HEK293T (cell line): Measurements from ENCODE around the gene COL17A1.

Experiments used
- CTCF ChIA-PET: fragments of 350-600 bp; formaldehyde crosslinking; extraction: SDS; loops from one replicate; lab custom pipeline; 2021; ENCODE audit warnings: antibody characterized with exemption, inconsistent platforms; lab: Yijun Ruan, JAX
- POLR2A ChIA-PET: fragments of 350-600 bp; formaldehyde crosslinking; extraction: SDS; loops from one replicate; lab custom pipeline; 2020; ENCODE audit warnings: antibody characterized with exemption, inconsistent platforms; lab: Yijun Ruan, JAX
- DNase-seq: peaks from one replicate; pipeline ENCODE4 v3.0.0; 2012; ENCODE audit warnings: mixed read lengths; ENCODE audit errors: extremely low spot score
- ARNT ChIP-seq: fragments of 450-650 bp; IDR thresholded peaks from 2 replicates; pipeline ENCODE4 v1.6.1; 2017; ENCODE audit warnings: mild to moderate bottlenecking
- BHLHE40 ChIP-seq: fragments of 450-650 bp; IDR thresholded peaks from 2 replicates; pipeline ENCODE4 v1.6.1; 2016; ENCODE audit warnings: mild to moderate bottlenecking, moderate library complexity, borderline replicate concordance
- CTBP1 ChIP-seq: fragments of 450-650 bp; IDR thresholded peaks from 2 replicates; pipeline ENCODE4 v1.6.1; 2016; ENCODE audit warnings: borderline replicate concordance
- ELF4 ChIP-seq: fragments of 450-650 bp; IDR thresholded peaks from 2 replicates; pipeline ENCODE4 v1.6.1; 2017; ENCODE audit warnings: antibody characterized with exemption
- FOXA1 ChIP-seq: fragments of 450-650 bp; IDR thresholded peaks from 2 replicates; pipeline ENCODE4 v1.6.1; 2016; ENCODE audit warnings: mild to moderate bottlenecking
- FOXK2 ChIP-seq: fragments of 450-650 bp; IDR thresholded peaks from 2 replicates; pipeline ENCODE4 v1.6.1; 2016; ENCODE audit warnings: mild to moderate bottlenecking
- FOXM1 ChIP-seq: fragments of 450-650 bp; IDR thresholded peaks from 2 replicates; pipeline ENCODE4 v1.6.1; 2017; ENCODE audit warnings: mild to moderate bottlenecking, borderline replicate concordance
- HDGF ChIP-seq: fragments of 450-650 bp; IDR thresholded peaks from 2 replicates; pipeline ENCODE4 v1.6.1; 2017; ENCODE audit warnings: antibody characterized with exemption, borderline replicate concordance
- L3MBTL2 ChIP-seq: fragments of 450-650 bp; conservative IDR thresholded peaks from 2 replicates; pipeline ENCODE4 v1.6.1; 2016; ENCODE audit warnings: mild to moderate bottlenecking
- LEF1 ChIP-seq: fragments of 450-650 bp; IDR thresholded peaks from 2 replicates; pipeline ENCODE4 v1.6.1; 2017; ENCODE audit warnings: mild to moderate bottlenecking, borderline replicate concordance
- NFRKB ChIP-seq: fragments of 450-650 bp; IDR thresholded peaks from 2 replicates; pipeline ENCODE4 v1.6.1; 2016; ENCODE audit warnings: mild to moderate bottlenecking, moderate library complexity
- PKNOX1 ChIP-seq: fragments of 450-650 bp; IDR thresholded peaks from 2 replicates; pipeline ENCODE4 v1.6.1; 2016
- SP1 ChIP-seq: fragments of 450-650 bp; IDR thresholded peaks from 2 replicates; pipeline ENCODE4 v1.6.1; 2017
- SUZ12 ChIP-seq: fragments of 450-650 bp; IDR thresholded peaks from 2 replicates; pipeline ENCODE4 v1.6.1; 2016; ENCODE audit warnings: mild to moderate bottlenecking
- TARDBP ChIP-seq: fragments of 450-650 bp; IDR thresholded peaks from 2 replicates; pipeline ENCODE4 v1.6.1; 2016
- ZNF384 ChIP-seq: fragments of 450-650 bp; IDR thresholded peaks from 2 replicates; pipeline ENCODE4 v1.6.1; 2016

Gene COL17A1

GRCh38 chr10:104085801-104086400 is at the start of gene COL17A1:
COL17A1 (minus strand) TSS chr10:104085880; CDS start chr10:104080673, 5,207 bp downstream.
- no peak for TF ChIP-seq FOXK2
- TF ChIP-seq HDGF = no peak
- no peak for TF ChIP-seq BHLHE40
- ChIA-PET CTCF (no interaction called here), POLR2A (no interaction called here)
- DNase-seq = no peak

GRCh38 chr10:104130041-104130440 is 44.4 kb upstream of the COL17A1 start:
- no peak for DNase-seq
- TF ChIP-seq ELF4 (no peak), ARNT (no peak), FOXK2 (no peak), ZNF384 (no peak), NFRKB (no peak), PKNOX1 (no peak), LEF1 (no peak), L3MBTL2 (no peak), CTBP1 (no peak), SP1 (no peak), FOXA1 (no peak), HDGF (no peak), BHLHE40 (no peak), FOXM1 (no peak), SUZ12 (no peak), TARDBP (no peak)
- CTCF ChIA-PET = interaction anchor here (1.2 to 1.5 kb wide), 2 partner anchors 8 to 9 kb away, joined by 3 read pairs; partner anchors contain the start of gene SFR1
- POLR2A ChIA-PET = no interaction called here

- POLR2A ChIA-PET = no interaction called here
- TF ChIP-seq BHLHE40 = no peak
- TF ChIP-seq FOXA1 = no peak
- TF ChIP-seq ELF4 = no peak
- no peak for TF ChIP-seq SP1
- no peak for TF ChIP-seq FOXM1
- no peak for TF ChIP-seq NFRKB
- no peak for TF ChIP-seq LEF1
- TF ChIP-seq TARDBP = no peak
- CTCF ChIA-PET = no interaction called here
- DNase-seq = no peak
Measured at GRCh38 chr10:104128214-104128613, 42.5 kb upstream of the COL17A1 start.

GRCh38 chr10:104127411-104127810 is 41.7 kb upstream of the COL17A1 start:
- DNase-seq = no peak
- POLR2A ChIA-PET = no interaction called here
- CTCF ChIA-PET = interaction anchor here (1.4 kb wide), 1 partner anchor 12 kb away, joined by 5 read pairs; no protein-coding TSS in a partner anchor
- TF ChIP-seq L3MBTL2 = no peak
- TF ChIP-seq ZNF384 = no peak
- TF ChIP-seq CTBP1 = no peak
- TF ChIP-seq FOXA1 = no peak
- no peak for TF ChIP-seq HDGF
- no peak for TF ChIP-seq PKNOX1
- TF ChIP-seq LEF1 = no peak
- no peak for TF ChIP-seq BHLHE40
- TF ChIP-seq ELF4 = no peak
- TF ChIP-seq NFRKB = no peak
- no peak for TF ChIP-seq SUZ12
- TF ChIP-seq ARNT = no peak
- TF ChIP-seq FOXK2 = no peak

- CTCF ChIA-PET = interaction anchor here (1.0 to 1.3 kb wide), 2 partner anchors 24 to 235 kb away, joined by 3 to 4 read pairs; no protein-coding TSS in a partner anchor
- TF ChIP-seq FOXM1 = no peak
- no peak for TF ChIP-seq FOXA1
- TF ChIP-seq NFRKB = no peak
- no peak for TF ChIP-seq SP1
- no peak for TF ChIP-seq BHLHE40
- TF ChIP-seq PKNOX1 = no peak; the same call in 1 of the 2 replicates
- TF ChIP-seq ZNF384 = no peak
- no peak for TF ChIP-seq CTBP1
- TF ChIP-seq SUZ12 = no peak
- no peak for TF ChIP-seq ELF4
- no peak for TF ChIP-seq FOXK2
- TF ChIP-seq ARNT = no peak
- no peak for TF ChIP-seq L3MBTL2
- TF ChIP-seq LEF1 = no peak
- no peak for TF ChIP-seq TARDBP
- no peak for TF ChIP-seq HDGF
- POLR2A ChIA-PET = interaction anchor here (0.7 to 1.5 kb wide), 2 partner anchors 10 to 426 kb away, joined by 3 read pairs; no protein-coding TSS in a partner anchor
- DNase-seq = no peak
Measured at GRCh38 chr10:104123397-104123796, 37.7 kb upstream of the COL17A1 start.
